T-helper 1 cell treated with Interleukin-12 subunit alpha and Interleukin-12 subunit beta and Interleukin-4 antibody, amounts not matched to agents 30 ng/mL and 1 ng/mL, for 36 hours (primary cell): ENCODE measurements around the gene FGFR4. TPM values are rescaled to one million over a fixed set of nuclear protein-coding genes. Genes with fewer than 3 reads are reported as not detected.

Experiments used
- intact Hi-C: fragments of 100-400 bp; cut with micrococcal nuclease; formaldehyde crosslinking; loops from one replicate; pipeline ENCODE4 v1.15.1; 2024
- total RNA-seq: library from RNA; stranded (reverse); gene quantifications from 2 replicates; pipeline ENCODE4 v1.2.3, GENCODE V29; 2022

Gene FGFR4
- total RNA-seq, 1 donor from 2014 or later: 1.3 TPM

GRCh38 chr5:177131019-177131320, 44.3 kb downstream of the FGFR4 start:
- intact Hi-C loops: loop anchor here (5.0 kb wide), 3 partner anchors 109 to 366 kb away; partner anchors contain the start of genes PDLIM7 and ZNF346

- intact Hi-C loops: loop anchor here (5.0 kb wide), 3 partner anchors 109 to 366 kb away; partner anchors contain the start of genes PDLIM7 and ZNF346
These were observed 44.8 kb downstream of the FGFR4 start for GRCh38 chr5:177131352-177132135.

GRCh38 chr5:177132136-177133095, 45.7 kb downstream of the FGFR4 start:
- intact Hi-C loops: loop anchor here (1.0 to 5.0 kb wide), 5 partner anchors 110 to 365 kb away; partner anchors contain the start of genes LMAN2, PDLIM7, UIMC1 and ZNF346

GRCh38 chr5:177133096-177133852, 46.6 kb downstream of the FGFR4 start, which contains the start of gene NSD1:
NSD1 (plus strand) TSS chr5:177133773; CDS start chr5:177135104, 1,331 bp downstream.
- intact Hi-C loops: loop anchor here (1.0 to 5.0 kb wide), 5 partner anchors 111 to 364 kb away; partner anchors contain the start of genes LMAN2, PDLIM7, UIMC1 and ZNF346

- intact Hi-C loops: loop anchor here (1.0 to 5.0 kb wide), 8 partner anchors 20 to 597 kb away; partner anchors contain the start of genes LMAN2, PDLIM7, RNF44 and UIMC1
These were observed 47.4 kb downstream of the FGFR4 start for GRCh38 chr5:177133853-177134696.

GRCh38 chr5:177134697-177135225, 48.0 kb downstream of the FGFR4 start:
- intact Hi-C loops: loop anchor here (1.0 to 5.0 kb wide), 6 partner anchors 20 to 598 kb away; partner anchors contain the start of genes PDLIM7, RNF44 and ZNF346

- intact Hi-C loops: no loop called here
These were observed 53.6 kb downstream of the FGFR4 start for GRCh38 chr5:177140312-177140711.

GRCh38 chr5:177141496-177141895, 54.8 kb downstream of the FGFR4 start:
- intact Hi-C loops: no loop called here

GRCh38 chr5:177142098-177142611, 55.4 kb downstream of the FGFR4 start:
- intact Hi-C loops: no loop called here

GRCh38 chr5:177142778-177143177, 56.1 kb downstream of the FGFR4 start:
- intact Hi-C loops: no loop called here

- intact Hi-C loops: loop anchor here (5.0 kb wide), 1 partner anchor 35 kb away; no protein-coding TSS in a partner anchor
These were observed 60.4 kb downstream of the FGFR4 start for GRCh38 chr5:177146891-177147638.

Other genes with a start within 250 kb of the FGFR4 start
- gene HK3, start 187.6 kb upstream of the FGFR4 start, total RNA-seq: 0.32 and 1.1 TPM in 2 replicates
- 46.4 and 49.3 TPM in 2 replicates for gene UIMC1, start 80.1 kb upstream of the FGFR4 start, total RNA-seq
- gene ZNF346, start 64.2 kb upstream of the FGFR4 start, total RNA-seq: 28.1 and 30.6 TPM in 2 replicates
- gene NSD1, start 46.9 kb downstream of the FGFR4 start, total RNA-seq: 115 and 116 TPM in 2 replicates
- 42.2 and 42.3 TPM in 2 replicates for gene RAB24, start 216.8 kb downstream of the FGFR4 start, total RNA-seq
- gene PRELID1, start 216.9 kb downstream of the FGFR4 start, total RNA-seq: 187 and 190 TPM in 2 replicates
- 32.5 and 36.1 TPM in 2 replicates for gene MXD3, start 225.0 kb downstream of the FGFR4 start, total RNA-seq